HG03378 (cell line): ENCODE data around the gene TMEM184A.
A peak's percentile ranks its signal among the peaks of the same experiment; 100 is the strongest.

Experiments
- ATAC-seq: cut with Tn5 transposase; IDR thresholded peaks from one replicate; pipeline ENCODE4 v1.9.1; 2021; ENCODE audit warnings: mild to moderate bottlenecking, moderate library complexity; ENCODE audit not compliant: unreplicated experiment

TMEM184A gene

DNA sequence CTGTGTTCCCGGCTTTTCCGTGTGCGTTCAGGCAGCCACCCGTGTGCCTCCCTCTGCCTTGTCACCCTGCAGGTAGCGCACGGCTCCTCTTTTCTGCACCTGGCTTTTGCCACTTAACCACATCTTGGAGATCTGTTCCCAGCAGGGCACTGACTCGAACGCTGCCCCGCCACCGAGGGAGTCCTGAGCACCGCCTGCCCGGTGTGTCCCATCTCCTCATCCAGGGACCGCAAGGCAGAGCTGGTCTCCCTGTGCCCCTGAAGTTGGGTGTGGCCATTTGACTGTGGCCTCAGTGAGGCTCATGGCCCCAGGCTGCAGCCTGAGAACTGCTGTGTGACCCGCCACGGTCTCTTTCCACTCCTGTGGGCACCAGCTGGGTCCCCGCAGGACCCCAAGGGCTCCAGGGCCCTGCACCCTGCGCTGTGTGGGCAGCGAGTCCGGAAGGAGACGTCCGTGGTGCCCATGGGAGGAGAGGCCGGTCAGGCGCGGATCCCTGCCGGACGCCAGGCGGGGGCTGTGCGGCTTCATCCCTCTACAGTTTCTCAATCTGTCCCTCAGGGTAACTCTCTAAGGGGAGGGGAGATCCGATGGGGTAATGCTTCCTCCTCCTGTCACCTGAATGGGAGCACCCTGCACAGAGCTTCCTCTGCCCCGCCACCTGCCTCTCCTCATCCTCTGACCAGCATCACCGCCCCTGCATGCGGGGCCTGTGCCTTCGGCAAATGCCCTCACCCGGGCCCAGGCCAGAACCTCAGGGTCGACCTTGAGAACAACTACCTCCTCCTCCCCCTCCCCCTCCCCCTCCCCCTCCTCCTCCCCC lies 50.1 kb downstream of the TMEM184A start:
- no peak for ATAC-seq

GRCh38 chr7:1503816-1504775 lies 51.9 kb downstream of the TMEM184A start, which contains the start of gene INTS1:
Gene INTS1, minus strand, starts transcription at chr7:1504389. Its CDS starts 429 bp downstream, at chr7:1503960.
- peak; percentile 61 for ATAC-seq

DNA sequence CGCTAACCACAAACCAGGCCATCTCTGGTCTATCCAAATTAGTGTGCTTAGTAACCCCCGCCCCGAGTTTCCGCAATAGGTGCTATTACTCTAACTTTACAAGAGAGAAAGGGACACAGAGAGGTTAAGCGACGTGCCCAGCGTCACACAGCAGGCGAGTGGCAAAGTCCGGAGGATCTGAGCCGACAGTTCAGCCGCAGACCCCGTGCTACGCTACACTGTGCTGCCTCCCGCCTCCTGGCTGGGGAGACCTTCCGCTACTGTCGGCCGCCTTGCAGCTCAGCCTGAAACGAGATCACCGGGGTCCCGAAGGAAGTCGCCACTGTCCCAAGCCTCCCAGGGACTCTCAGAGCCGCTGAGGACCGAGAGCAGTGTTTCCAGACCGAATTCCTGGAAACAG lies 52.6 kb downstream of the TMEM184A start:
- no peak for ATAC-seq

GRCh38 chr7:1502845-1503244 lies 53.2 kb downstream of the TMEM184A start:
- no peak for ATAC-seq

GRCh38 chr7:1501487-1502270 lies 54.3 kb downstream of the TMEM184A start:
- ATAC-seq = no peak

DNA sequence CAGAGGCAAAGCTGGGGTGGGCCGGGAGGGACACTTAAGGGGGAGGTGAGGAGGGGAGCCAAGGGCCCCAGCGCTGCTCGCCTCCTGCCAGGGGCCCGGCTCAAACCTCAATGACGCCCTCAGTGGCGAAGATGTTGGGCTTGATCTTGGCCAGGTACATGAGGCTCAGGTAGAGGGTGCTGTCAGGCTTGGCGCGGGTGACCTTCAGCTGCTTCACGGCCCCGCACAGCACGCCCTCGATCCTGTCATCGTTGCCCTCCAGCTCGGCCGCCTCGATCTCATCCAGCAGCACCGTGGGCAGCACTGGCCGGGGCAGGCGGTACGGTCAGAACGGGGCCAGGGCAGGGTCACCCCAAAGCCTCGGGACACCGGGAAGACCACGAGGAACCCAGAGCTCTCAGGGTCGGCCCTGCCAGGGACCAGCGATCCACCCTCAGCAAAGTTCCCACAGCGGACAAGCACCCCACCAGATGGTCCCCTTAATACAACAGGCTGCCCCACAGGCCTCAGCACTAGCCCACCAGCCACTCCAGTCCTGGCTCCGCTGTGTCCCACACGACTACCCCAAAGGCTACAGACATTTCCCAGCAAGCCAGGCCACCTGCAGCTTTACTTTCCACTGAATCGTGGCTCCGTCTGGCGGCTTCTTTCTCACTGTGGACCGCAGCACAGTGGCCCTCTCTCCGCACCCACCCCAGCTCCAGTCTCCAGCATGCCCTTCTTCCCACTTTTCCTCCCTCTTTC lies 55.8 kb downstream of the TMEM184A start:
- ATAC-seq = no peak

DNA sequence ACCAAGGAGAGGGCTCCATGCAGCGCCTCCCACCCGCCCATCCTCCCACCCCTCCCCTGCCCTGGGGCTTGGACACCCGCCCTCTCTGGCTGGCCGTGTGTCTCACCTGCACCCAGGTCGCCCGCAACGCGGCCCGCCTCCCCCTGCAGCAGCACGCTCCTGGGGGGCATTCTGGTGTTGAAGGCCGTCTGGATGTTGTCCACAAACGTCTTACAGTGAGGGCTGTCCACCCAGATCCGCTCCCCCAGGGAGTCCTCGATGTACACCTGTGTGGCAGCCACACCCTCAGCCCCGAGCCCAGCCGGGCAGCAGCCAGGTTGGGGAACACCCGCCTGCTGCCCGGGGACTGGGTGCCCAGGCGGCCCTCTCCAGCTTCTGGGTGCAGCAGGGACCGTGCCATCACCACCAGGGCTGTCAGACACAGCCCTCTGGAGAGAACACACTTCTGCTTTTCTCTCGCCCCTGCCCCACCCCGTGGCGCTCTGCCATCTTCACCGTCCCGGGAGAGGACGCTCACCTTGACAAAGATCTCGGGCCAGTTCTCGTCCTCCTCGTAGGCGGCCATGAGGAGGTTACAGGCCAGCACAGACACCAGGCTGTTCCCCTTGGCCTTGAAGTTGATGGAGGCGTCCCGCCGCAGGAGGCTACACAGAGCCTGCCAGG lies 56.5 kb downstream of the TMEM184A start:
- ATAC-seq = no peak

- no peak for ATAC-seq
Measured at GRCh38 chr7:1498370-1499305, 57.4 kb downstream of the TMEM184A start.

DNA sequence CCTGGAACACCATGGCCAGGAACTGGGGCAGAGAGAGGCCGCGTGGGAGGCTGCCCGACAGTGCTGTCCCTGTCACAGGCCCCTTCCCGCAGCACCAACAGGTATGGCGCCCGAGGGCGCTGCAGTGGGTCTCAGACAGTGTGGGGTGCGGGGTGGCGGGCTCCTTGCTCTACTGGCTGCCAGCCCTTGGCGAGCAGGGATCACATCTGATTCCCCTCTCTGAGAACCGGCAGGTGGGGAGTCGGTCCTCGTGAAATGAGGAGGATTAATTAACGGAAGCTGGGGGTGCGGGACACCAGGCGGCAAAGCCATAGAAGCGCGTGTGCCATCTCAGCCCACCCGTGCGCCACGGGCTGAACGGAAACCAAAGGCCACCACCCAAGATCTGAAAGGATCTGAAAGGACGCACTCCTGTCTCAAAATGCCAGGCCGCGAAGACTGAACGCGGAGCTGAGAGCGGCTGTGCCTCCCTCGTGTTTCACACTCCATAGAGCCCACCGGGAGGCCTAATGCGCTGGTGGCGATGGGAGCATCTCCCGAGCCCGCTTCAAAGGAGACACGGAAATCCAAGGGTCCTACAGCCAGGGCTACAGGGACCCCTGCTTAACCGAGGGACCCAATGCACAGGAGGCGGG lies 58.6 kb downstream of the TMEM184A start:
- no peak for ATAC-seq

DNA sequence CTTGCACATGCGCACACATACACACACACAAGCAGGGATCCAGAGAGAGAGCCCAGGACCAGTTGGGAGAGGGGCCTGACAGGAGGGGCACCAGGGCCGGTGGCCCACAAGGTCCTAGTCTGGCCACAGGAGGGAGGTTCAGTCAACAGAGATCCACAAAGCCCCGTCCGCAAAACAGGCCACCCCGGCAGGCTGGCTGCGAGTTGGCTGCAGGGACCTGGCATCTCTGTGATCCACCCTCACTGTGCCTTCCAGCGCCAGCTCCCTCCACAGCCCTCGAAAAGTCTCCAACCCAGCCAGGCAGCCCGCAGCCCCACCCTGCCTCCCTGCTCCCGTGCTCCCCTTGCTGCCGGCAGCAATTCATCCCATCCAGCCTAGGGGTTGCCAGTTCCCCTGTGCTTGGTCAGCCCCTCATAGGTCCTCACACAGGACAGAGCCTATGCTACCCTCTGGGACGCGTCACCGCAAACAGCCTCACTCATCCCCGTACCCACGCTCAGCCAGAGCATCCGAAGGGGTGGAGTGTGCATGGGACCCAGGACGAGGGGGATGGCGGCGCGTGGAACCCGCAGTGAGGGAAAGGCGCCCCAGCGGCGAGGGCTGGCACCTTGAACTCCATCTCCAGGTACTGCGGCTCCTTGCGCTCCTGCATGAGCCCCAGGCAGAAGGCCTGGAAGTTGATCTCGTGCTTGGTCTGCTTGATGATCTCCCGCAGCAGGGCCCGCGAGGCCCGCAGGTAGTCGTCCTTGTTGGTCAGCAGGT lies 59.3 kb downstream of the TMEM184A start:
- ATAC-seq = no peak

DNA sequence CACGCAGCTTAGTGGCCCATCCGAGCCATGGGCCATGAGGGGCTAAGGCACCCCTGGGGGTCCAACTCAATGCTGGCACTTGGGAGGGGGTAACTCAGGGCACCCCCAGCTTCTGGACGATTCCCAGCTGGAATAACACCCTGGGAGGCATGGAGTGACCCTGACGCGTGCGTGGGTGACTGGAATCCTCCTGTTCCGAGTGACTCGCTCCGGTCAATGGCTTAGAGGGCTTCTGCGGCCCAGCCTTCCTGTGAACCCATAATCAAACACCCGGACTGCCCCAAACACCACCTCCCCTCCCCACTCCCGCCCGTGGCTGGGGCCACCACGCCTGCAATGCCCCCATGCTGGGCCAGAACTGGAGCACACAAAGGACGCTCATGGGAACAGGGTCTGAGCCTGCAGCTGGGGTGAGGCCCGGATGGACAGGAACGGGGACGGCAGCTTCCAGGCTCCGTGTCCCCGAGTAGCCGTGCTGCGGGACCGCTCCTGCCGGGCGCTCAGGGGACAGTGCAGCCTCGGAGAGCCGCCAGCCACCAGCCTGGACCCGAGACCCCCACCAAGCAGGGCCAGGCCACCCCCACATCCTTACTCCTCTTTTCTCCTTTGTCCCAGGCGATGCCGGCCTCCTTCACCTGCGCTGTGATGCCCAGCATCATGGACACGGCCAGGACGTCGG lies 60.3 kb downstream of the TMEM184A start:
- no peak for ATAC-seq

- ATAC-seq = no peak
Measured at GRCh38 chr7:1494866-1495563, 61.0 kb downstream of the TMEM184A start.

DNA sequence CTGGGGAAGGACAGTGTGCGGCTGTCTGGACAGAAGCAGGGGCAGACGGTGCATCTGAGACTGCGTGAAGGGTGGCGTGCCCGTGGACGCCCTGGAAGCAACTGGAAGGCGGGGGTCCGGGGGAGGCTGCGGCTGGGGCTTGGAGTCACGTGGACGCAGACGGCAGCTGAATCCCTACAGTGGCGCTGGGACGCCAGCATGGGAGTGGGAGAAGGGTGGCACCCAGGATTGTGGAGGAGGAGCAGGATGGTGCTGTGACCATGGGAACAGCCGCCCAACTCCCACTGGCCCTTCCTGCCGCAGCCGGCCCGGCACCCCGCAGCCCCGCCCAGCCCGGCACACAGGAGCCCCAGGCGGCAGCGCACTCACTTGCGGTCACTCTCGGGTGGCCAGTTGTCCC lies 61.6 kb downstream of the TMEM184A start:
- no peak for ATAC-seq

- no peak for ATAC-seq
Measured at GRCh38 chr7:1493571-1493970, 62.4 kb downstream of the TMEM184A start.

DNA sequence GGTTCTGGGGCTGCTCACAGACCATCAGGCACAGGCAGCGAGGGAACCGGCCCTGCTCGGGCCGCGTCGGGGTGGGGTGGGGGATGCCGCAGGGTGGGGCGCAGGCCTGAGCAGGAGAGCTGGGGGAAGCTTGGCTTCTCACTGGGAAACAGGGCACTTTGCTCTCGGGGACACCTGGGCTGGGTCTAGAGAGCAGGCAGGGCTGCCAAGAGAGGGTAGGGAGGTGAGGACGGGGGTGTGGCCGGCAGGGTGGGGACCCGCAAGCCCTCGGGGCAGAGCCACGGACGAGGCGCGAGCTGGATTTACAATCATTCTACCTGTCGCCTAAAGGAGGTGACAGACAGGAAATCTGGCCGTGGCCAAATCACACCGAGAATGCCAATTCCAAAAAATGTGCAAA lies 62.9 kb downstream of the TMEM184A start:
- ATAC-seq = no peak

DNA sequence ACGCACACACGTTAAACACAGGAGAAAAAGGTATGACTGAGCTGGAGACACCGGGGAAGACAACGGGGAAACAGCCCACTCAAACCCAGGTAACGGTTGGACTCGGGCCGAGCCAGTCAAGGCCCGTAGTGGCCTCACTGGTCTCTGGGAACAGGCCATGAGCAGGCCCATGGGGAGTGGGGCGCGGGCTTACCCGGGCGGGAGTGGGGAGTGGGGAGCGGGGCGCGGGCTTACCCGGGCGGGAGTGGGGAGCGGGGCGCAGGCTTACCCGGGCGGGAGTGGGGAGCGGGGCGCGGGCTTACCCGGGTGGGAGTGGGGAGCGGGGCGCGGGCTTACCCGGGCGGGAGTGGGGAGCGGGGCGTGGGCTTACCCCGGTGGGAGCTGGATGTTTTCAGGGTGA lies 63.4 kb downstream of the TMEM184A start:
- ATAC-seq = no peak
